IMR-90 (cell line): ENCODE measurements around the gene FOSL2. TPM values are rescaled to one million over a fixed set of nuclear protein-coding genes. Genes with fewer than 3 reads are reported as not detected.

Source experiments
- ATAC-seq: fragments of 200-7000 bp; cut with Tn5 transposase; 2 replicates; pipeline ENCODE4 v1.9.1; 2020; ENCODE audit warnings: low read depth, mild to moderate bottlenecking, moderate library complexity
- BruUV-seq: library from RNA; stranded (reverse); fragments of 400-500 nt; replicated peaks from 2 replicates; lab custom pipeline; 2021; lab: Mats Ljungman, UMichigan
- CTCF ChIA-PET: fragments of 300-600 bp; formaldehyde crosslinking; extraction: SDS; loops from one replicate; lab custom pipeline; 2021; ENCODE audit warnings: antibody characterized with exemption; lab: Yijun Ruan, JAX
- POLR2A ChIA-PET: fragments of 300-600 bp; sonication (Branson Sonifier 250); formaldehyde crosslinking; loops from one replicate; lab custom pipeline; 2022; ENCODE audit warnings: antibody characterized with exemption; ENCODE audit not compliant: unreplicated experiment; lab: Charles Lee
- DNase-seq: peaks from one replicate; pipeline ENCODE4 v3.0.0; 2013
- H2AFZ ChIP-seq: replicated peaks from 2 replicates; pipeline ENCODE3; 2013; ENCODE audit warnings: low read length, mild to moderate bottlenecking; ENCODE audit not compliant: poor library complexity
- H2AK5ac ChIP-seq: 2 replicates; pipeline ENCODE4 v1.6.1; 2013; ENCODE audit warnings: low read depth, low read length, inconsistent platforms
- H2AK9ac ChIP-seq: replicated peaks from 2 replicates; pipeline ENCODE3; 2013; ENCODE audit warnings: mild to moderate bottlenecking, low read depth, low read length, moderate library complexity; ENCODE audit not compliant: poor library complexity
- H2BK120ac ChIP-seq: 2 replicates; pipeline ENCODE4 v1.6.1; 2013; ENCODE audit warnings: low read depth, low read length, inconsistent platforms
- H2BK15ac ChIP-seq: 3 replicates; pipeline ENCODE4 v1.6.1; 2013; ENCODE audit warnings: low read depth, low read length, inconsistent platforms
- H2BK20ac ChIP-seq: 2 replicates; pipeline ENCODE4 v1.6.1; 2013; ENCODE audit warnings: low read depth, mild to moderate bottlenecking, inconsistent platforms, low read length, moderate library complexity
- H2BK5ac ChIP-seq: 2 replicates; pipeline ENCODE4 v1.6.1; 2013; ENCODE audit warnings: mild to moderate bottlenecking, low read depth, low read length, inconsistent platforms; ENCODE audit not compliant: poor library complexity, severe bottlenecking
- H3K14ac ChIP-seq: replicated peaks from 2 replicates; pipeline ENCODE4 v1.6.1; 2013; ENCODE audit warnings: low read depth, low read length, inconsistent platforms
- H3K18ac ChIP-seq: 2 replicates; pipeline ENCODE4 v1.6.1; 2013; ENCODE audit warnings: low read depth, low read length, control low read depth
- H3K23ac ChIP-seq: 2 replicates; pipeline ENCODE4 v1.6.1; 2013; ENCODE audit warnings: low read depth, low read length, inconsistent platforms
- H3K27ac ChIP-seq: 2 replicates; pipeline ENCODE4 v1.5.1; 2013; ENCODE audit warnings: mild to moderate bottlenecking, control low read depth, low read length; ENCODE audit not compliant: insufficient read depth
- H3K27me3 ChIP-seq: 2 replicates; pipeline ENCODE4 v1.6.1; 2013; ENCODE audit warnings: low read length; ENCODE audit not compliant: control insufficient read depth, insufficient read depth
- H3K36me3 ChIP-seq: 2 replicates; pipeline ENCODE4 v1.6.1; 2013; ENCODE audit warnings: low read length, mixed read lengths; ENCODE audit not compliant: control insufficient read depth, insufficient read depth
- H3K4ac ChIP-seq: 2 replicates; pipeline ENCODE4 v1.6.1; 2013; ENCODE audit warnings: low read depth, low read length, inconsistent platforms
- H3K4me1 ChIP-seq: 2 replicates; pipeline ENCODE4 v1.6.1; 2013; ENCODE audit warnings: low read length, mixed read lengths; ENCODE audit not compliant: control insufficient read depth, insufficient read depth
- H3K4me2 ChIP-seq: 2 replicates; pipeline ENCODE4 v1.6.1; 2013; ENCODE audit warnings: low read depth, mild to moderate bottlenecking, control low read depth, low read length, moderate library complexity
- H3K4me3 ChIP-seq: 2 replicates; pipeline ENCODE4 v1.5.1; 2013; ENCODE audit warnings: low read depth, mild to moderate bottlenecking, control low read depth, low read length, moderate library complexity; ENCODE audit not compliant: insufficient read depth
- H3K56ac ChIP-seq: 2 replicates; pipeline ENCODE4 v1.6.1; 2013; ENCODE audit warnings: low read length, inconsistent platforms; ENCODE audit not compliant: insufficient read depth; ENCODE audit errors: extremely low read depth
- H3K79me1 ChIP-seq, 2 experiments: 2 replicates each; pipeline ENCODE4 v1.6.1; 2013; ENCODE audit warnings: low read length in 2 of 2, inconsistent platforms in 1 of 2, low read depth in 1 of 2
- H3K9ac ChIP-seq: 2 replicates; pipeline ENCODE4 v1.6.1; 2013; ENCODE audit warnings: low read depth, low read length, control low read depth
- H3K9me1 ChIP-seq: 2 replicates; pipeline ENCODE4 v1.6.1; 2013; ENCODE audit warnings: low read length, inconsistent platforms; ENCODE audit not compliant: insufficient read depth
- H3K9me3 ChIP-seq: 2 replicates; pipeline ENCODE4 v1.6.1; 2013; ENCODE audit warnings: low read length; ENCODE audit not compliant: control insufficient read depth, insufficient read depth
- H4K20me1 ChIP-seq: 2 replicates; pipeline ENCODE4 v1.6.1; 2013; ENCODE audit warnings: low read length, inconsistent platforms; ENCODE audit not compliant: insufficient read depth
- H4K5ac ChIP-seq: 2 replicates; pipeline ENCODE4 v1.6.1; 2013; ENCODE audit warnings: mild to moderate bottlenecking, low read depth, low read length, control low read depth
- H4K8ac ChIP-seq, 2 experiments: 2 replicates each; pipeline ENCODE4 v1.6.1; 2013; ENCODE audit warnings: low read depth in 2 of 2, low read length in 2 of 2, control low read depth in 1 of 2, inconsistent platforms in 1 of 2
- H4K91ac ChIP-seq: 2 replicates; pipeline ENCODE4 v1.6.1; 2013; ENCODE audit warnings: low read depth, low read length, inconsistent platforms; ENCODE audit not compliant: insufficient read depth
- BHLHE40 ChIP-seq: fragments of 150-350 bp; IDR thresholded peaks from 2 replicates; pipeline ENCODE4 v1.6.1; 2016; ENCODE audit warnings: mild to moderate bottlenecking, low read depth, low read length
- FOS ChIP-seq: fragments of 150-350 bp; IDR thresholded peaks from 2 replicates; pipeline ENCODE4 v1.6.1; 2016; ENCODE audit warnings: low read depth, low read length
- NFE2L2 ChIP-seq: fragments of 150-350 bp; IDR thresholded peaks from 2 replicates; pipeline ENCODE4 v1.6.1; 2016; ENCODE audit warnings: low read depth, mild to moderate bottlenecking, low read length
- RCOR1 ChIP-seq: IDR thresholded peaks from 2 replicates; pipeline ENCODE4 v1.6.1; 2012; ENCODE audit warnings: mild to moderate bottlenecking, low read length, improper control_type of control experiment; ENCODE audit not compliant: insufficient replicate concordance
- SMC3 ChIP-seq: fragments of 150-350 bp; IDR thresholded peaks from 2 replicates; pipeline ENCODE4 v1.6.1; 2016; ENCODE audit warnings: low read depth, mild to moderate bottlenecking, antibody characterized with exemption, low read length, moderate library complexity
- WGBS, 2 experiments: methylation state at CpG; one replicate each; pipeline versions ENCODE4 v1.1.5 to v1.1.7; 2013; ENCODE audit warnings: missing lambda C conversion rate in 2 of 2; ENCODE audit not compliant: insufficient read length in 1 of 2; ENCODE audit errors: extremely low coverage in 2 of 2; 5-methylcytosine and 5-hydroxymethylcytosine counted together
- dilution Hi-C: fragments of 300-500 bp; cut with HindIII; formaldehyde crosslinking; loops from one replicate; pipeline ENCODE4 v1.14.3; 2018; ENCODE audit warnings: low sequenced_read_pairs; ENCODE audit not compliant: unreplicated experiment
- in situ Hi-C: fragments of 300-500 bp; cut with MboI; formaldehyde crosslinking; loops from 3 replicates; pipeline ENCODE4 v1.14.3; 2019; ENCODE audit warnings: low sequenced_read_pairs, inconsistent platforms, mixed read lengths
- intact Hi-C: fragments of 100-400 bp; cut with micrococcal nuclease; formaldehyde crosslinking; loops from 2 replicates; pipeline ENCODE4 v1.10.0; 2022
- polyA plus RNA-seq, 3 experiments: library from polyadenylated mRNA; depleted of rRNA; stranded (reverse); fragments of >200 nt; gene quantifications; 2 replicates each; pipeline ENCODE4 v1.2.3, GENCODE V29; 2012; ENCODE audit warnings: low replicate concordance in 1 of 3
- total RNA-seq: library from RNA; depleted of rRNA; stranded (reverse); fragments of >200 nt; gene quantifications from 2 replicates; pipeline ENCODE4 v1.2.3, GENCODE V29; 2012
- TF ChIP-seq, protein P1 (sequence below): conservative IDR thresholded peaks from 2 replicates; pipeline ENCODE4 v1.5.1; 2012; ENCODE audit warnings: mild to moderate bottlenecking, low read depth, low read length, improper control_type of control experiment
- TF ChIP-seq, protein P2 (sequence below): fragments of 150-350 bp; IDR thresholded peaks from 2 replicates; pipeline ENCODE4 v1.6.1; 2016; ENCODE audit warnings: low read depth, mild to moderate bottlenecking, low read length, moderate library complexity, borderline replicate concordance

FOSL2 gene
- total and polyA plus RNA-seq, 2 of the 4 experiments (the other 2 are of a cell fraction) = 31.4 to 46.3 TPM

DNA sequence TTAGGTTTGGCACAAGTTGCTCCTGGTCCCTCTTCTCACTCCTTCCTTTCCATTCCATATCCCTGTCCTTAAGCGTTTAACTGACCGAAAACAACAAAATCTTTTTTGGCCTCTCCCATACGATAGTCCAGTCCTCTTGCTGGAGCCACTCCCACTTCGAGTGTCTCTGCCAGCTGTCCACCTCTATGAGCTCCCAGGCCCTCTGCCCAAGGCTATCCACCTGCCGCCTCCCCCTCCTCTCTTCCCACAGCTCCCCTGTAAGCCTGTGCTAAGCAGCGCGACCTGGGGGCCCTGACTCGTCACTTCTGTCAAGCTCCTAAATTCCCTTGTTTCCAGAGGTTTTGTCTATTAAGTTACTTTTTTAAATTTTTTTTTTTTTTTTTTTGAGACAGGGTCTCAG lies 47.0 kb upstream of the FOSL2 start:
- POLR2A ChIA-PET = no interaction called here
- Histone ChIP-seq H3K4me3 (no peak overlapping the region), H4K5ac (no peak overlapping the region; the same call in 1 of the 2 replicates), H3K56ac (no peak overlapping the region), H4K20me1 (no peaks in the 10 kb centered on the region), H3K14ac (no peak overlapping the region), H4K91ac (no peak overlapping the region; the same call in 1 of the 2 replicates), H3K4me2 (no peak overlapping the region), H3K27ac (no peak overlapping the region), H2BK15ac (0 out of 3 replicates have a peak overlapping the region, but pooled peaks have one; percentile 69), H2AFZ (no peak overlapping the region), H2AK5ac (peak overlapping the region; percentile 40; the same call in 1 of the 2 replicates), H3K9me3 (no peaks in the 10 kb centered on the region), H3K23ac (no peak overlapping the region), H3K79me1 (no peaks in the 10 kb centered on the region), H3K4me1 (peaks cover 19% of the 10 kb centered on the region), H3K4ac (no peak overlapping the region; the same call in 1 of the 2 replicates), H2BK20ac (peak overlapping the region; percentile 48; the same call in 1 of the 2 replicates), H3K27me3 (no peaks in the 10 kb centered on the region), H4K8ac (no peak overlapping the region), H3K9ac (no peak overlapping the region), H3K9me1 (peaks cover 13% of the 10 kb centered on the region; the same call in 1 of the 2 replicates), H2BK5ac (no peak overlapping the region), H2BK120ac (0 out of 2 replicates have a peak overlapping the region, but pooled peaks have one; percentile 5), H3K36me3 (no peaks in the 10 kb centered on the region), H3K18ac (no peak overlapping the region; the same call in 1 of the 2 replicates), H2AK9ac (no peak overlapping the region)
- intact Hi-C loops = no loop called here
- CTCF ChIA-PET = interaction anchor here (0.7 kb wide), 1 partner anchor 347 kb away, joined by 3 read pairs; no protein-coding TSS in a partner anchor
- BruUV-seq = no TSS peak
- no peak for ATAC-seq
- in situ Hi-C loops = no loop called here
- dilution Hi-C loops = no loop called here
- DNase-seq = no peak
- WGBS, 2 experiments = 75% methylated on average over 4 of the region's 8 CpGs; no CpG with 5 or more reads in 1 of the 2 experiments
- TF ChIP-seq NFE2L2 (no peak), FOS (no peak), SMC3 (no peak), BHLHE40 (no peak), RCOR1 (no peak)
- TF ChIP-seq, protein P1, sequence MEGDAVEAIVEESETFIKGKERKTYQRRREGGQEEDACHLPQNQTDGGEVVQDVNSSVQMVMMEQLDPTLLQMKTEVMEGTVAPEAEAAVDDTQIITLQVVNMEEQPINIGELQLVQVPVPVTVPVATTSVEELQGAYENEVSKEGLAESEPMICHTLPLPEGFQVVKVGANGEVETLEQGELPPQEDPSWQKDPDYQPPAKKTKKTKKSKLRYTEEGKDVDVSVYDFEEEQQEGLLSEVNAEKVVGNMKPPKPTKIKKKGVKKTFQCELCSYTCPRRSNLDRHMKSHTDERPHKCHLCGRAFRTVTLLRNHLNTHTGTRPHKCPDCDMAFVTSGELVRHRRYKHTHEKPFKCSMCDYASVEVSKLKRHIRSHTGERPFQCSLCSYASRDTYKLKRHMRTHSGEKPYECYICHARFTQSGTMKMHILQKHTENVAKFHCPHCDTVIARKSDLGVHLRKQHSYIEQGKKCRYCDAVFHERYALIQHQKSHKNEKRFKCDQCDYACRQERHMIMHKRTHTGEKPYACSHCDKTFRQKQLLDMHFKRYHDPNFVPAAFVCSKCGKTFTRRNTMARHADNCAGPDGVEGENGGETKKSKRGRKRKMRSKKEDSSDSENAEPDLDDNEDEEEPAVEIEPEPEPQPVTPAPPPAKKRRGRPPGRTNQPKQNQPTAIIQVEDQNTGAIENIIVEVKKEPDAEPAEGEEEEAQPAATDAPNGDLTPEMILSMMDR = no peak
- TF ChIP-seq, protein P2, sequence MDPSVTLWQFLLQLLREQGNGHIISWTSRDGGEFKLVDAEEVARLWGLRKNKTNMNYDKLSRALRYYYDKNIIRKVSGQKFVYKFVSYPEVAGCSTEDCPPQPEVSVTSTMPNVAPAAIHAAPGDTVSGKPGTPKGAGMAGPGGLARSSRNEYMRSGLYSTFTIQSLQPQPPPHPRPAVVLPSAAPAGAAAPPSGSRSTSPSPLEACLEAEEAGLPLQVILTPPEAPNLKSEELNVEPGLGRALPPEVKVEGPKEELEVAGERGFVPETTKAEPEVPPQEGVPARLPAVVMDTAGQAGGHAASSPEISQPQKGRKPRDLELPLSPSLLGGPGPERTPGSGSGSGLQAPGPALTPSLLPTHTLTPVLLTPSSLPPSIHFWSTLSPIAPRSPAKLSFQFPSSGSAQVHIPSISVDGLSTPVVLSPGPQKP = no peak
